ENCODE results near the gene TANC1.

DNA sequence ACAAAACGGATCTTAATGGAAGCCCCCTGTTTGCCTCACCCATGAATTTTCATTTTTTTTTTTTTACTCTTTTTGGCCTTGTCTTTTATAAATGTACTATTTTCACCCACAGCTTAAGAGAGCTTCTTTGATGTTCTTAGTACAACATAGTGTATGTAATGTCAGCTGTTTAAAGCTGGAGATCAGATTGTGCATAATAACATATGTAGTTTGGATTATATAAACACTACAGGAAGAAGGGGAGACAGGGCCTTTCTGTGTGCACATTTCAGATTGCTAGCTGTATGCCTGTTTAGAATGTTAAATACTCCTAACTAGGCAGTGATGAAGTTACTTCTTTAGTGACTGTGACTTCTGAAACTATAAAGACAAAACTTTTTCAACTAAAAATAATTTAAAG is 2.1 kb upstream of the TANC1 start:
- TF ChIP-seq CTCF (IDR thresholded peaks at IDR 0.05) (no peak), EP300 (IDR thresholded peaks at IDR 0.05) (no peak), POLR2A (IDR thresholded peaks at IDR 0.05) (no peak), POLR2AphosphoS5 (IDR thresholded peaks at IDR 0.05) (no peak)

All from sigmoid colon (tissue), 4 donors.